Bronchial epithelial cell (primary cell): ENCODE results near the gene TMIGD1. TPM values are rescaled to one million over a fixed set of nuclear protein-coding genes. Genes with fewer than 3 reads are reported as not detected.

ENCODE experiments used
- DNase-seq: peaks from one replicate; pipeline ENCODE4 v3.0.0-alpha.2; 2010; ENCODE audit warnings: low read depth
- FAIRE-seq: peaks from 2 replicates; lab custom pipeline; 2011; peaks lifted over from hg19 to GRCh38; lab: Jason Lieb, UNC
- H3K27me3 ChIP-seq: 2 replicates; pipeline ENCODE4 v1.5.1; 2011; ENCODE audit warnings: low read length; ENCODE audit not compliant: control insufficient read depth, insufficient read depth
- H3K36me3 ChIP-seq: 2 replicates; pipeline ENCODE4 v1.5.1; 2011; ENCODE audit warnings: low read length; ENCODE audit not compliant: control insufficient read depth, insufficient read depth
- H3K4me3 ChIP-seq: 2 replicates; pipeline ENCODE4 v1.5.1; 2011; ENCODE audit warnings: mild to moderate bottlenecking, low read depth, low read length, control low read depth
- total RNA-seq: library from RNA; depleted of rRNA; stranded (reverse); fragments of >200 nt; gene quantifications from 2 replicates; pipeline ENCODE4 v1.2.1, GENCODE V29; 2014
- TF ChIP-seq, protein P1 (sequence below): IDR thresholded peaks from 2 replicates; pipeline ENCODE4 v1.5.1; 2011; ENCODE audit warnings: mild to moderate bottlenecking, moderate library complexity, low read length, control low read depth, inconsistent platforms; ENCODE audit not compliant: insufficient read depth, severe bottlenecking

TMIGD1 gene
- total RNA-seq, 1 donor from 2014 or later: not detected

DNA sequence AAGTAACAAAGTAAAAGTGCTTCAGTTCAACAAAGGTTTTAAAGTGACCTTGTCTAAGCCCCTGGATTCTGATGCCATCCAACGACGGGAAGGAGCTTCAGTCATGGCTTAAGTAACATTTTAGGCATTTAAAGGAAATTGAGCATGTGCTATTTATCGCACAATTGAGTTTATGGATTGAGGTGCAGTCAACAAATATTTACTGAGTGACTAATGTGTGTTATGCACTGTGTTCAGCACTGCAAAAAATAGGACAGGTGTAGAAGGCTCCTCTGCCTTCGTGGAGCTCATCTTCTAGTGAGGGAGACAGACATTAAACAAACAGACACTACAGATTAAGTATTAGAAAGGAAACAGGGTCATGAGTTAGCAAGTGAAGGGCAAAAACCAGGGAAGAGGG, 12.5 kb downstream of the TMIGD1 start:
- FAIRE-seq (no peak), DNase-seq (peak; percentile 62)
- H3K27me3 ChIP-seq: no peaks in the 10 kb centered on the region
- no peaks in the 10 kb centered on the region for H3K36me3 ChIP-seq
- no peak overlapping the region for H3K4me3 ChIP-seq
- TF ChIP-seq, protein P1, sequence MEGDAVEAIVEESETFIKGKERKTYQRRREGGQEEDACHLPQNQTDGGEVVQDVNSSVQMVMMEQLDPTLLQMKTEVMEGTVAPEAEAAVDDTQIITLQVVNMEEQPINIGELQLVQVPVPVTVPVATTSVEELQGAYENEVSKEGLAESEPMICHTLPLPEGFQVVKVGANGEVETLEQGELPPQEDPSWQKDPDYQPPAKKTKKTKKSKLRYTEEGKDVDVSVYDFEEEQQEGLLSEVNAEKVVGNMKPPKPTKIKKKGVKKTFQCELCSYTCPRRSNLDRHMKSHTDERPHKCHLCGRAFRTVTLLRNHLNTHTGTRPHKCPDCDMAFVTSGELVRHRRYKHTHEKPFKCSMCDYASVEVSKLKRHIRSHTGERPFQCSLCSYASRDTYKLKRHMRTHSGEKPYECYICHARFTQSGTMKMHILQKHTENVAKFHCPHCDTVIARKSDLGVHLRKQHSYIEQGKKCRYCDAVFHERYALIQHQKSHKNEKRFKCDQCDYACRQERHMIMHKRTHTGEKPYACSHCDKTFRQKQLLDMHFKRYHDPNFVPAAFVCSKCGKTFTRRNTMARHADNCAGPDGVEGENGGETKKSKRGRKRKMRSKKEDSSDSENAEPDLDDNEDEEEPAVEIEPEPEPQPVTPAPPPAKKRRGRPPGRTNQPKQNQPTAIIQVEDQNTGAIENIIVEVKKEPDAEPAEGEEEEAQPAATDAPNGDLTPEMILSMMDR: no peak

- no peak for DNase-seq
- no peak for FAIRE-seq
- H3K4me3 ChIP-seq: no peak overlapping the region
- TF ChIP-seq, protein P1: no peak
- no peaks in the 10 kb centered on the region for H3K36me3 ChIP-seq
- no peaks in the 10 kb centered on the region for H3K27me3 ChIP-seq
Observed at GRCh38 chr17:30318155-30318554, 15.7 kb downstream of the TMIGD1 start.

DNA sequence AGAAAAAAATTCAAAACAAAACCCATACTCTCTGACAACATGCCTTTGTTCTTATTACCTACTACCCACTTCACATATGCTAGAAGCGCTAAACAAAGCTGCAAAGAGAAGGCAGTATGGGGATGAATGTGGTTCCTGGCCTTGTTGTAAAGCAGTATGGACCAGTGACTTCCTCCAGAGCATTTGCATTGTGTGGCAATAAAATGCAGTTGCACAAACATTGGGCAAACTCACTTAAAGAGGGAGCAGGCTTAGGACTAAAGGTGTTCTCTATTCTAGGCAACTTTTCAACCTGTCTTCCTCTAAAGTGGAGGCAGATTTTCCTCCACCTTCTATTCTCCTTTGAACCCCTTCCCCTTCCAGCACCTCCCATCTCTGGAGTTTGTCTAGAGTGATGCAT, 17.1 kb downstream of the TMIGD1 start:
- H3K4me3 ChIP-seq: no peak overlapping the region
- TF ChIP-seq, protein P1: no peak
- no peaks in the 10 kb centered on the region for H3K36me3 ChIP-seq
- FAIRE-seq (no peak), DNase-seq (no peak)
- no peaks in the 10 kb centered on the region for H3K27me3 ChIP-seq

- H3K27me3 ChIP-seq: no peaks in the 10 kb centered on the region
- DNase-seq: no peak
- no peak overlapping the region for H3K4me3 ChIP-seq
- FAIRE-seq: no peak
- no peaks in the 10 kb centered on the region for H3K36me3 ChIP-seq
- TF ChIP-seq, protein P1: no peak
Observed at GRCh38 chr17:30315106-30315505, 18.8 kb downstream of the TMIGD1 start.

DNA sequence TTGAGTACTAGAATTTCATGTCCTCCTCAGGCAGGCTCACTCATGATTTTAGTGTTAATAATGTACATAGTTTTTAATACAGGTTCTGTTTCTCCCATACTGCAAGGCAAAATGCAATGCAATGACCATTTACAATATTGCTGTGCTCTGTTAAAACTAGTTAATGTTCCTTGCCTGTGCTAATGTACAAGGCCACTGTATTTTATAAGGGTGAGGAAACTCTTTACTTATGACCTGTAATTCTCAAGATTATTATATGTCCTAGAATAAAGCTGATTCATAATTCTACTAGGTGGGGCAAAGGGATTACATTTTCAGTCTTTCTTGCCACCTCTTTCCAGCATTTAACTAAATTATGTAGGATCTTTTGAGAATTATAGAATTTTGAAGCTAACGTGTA, 19.4 kb downstream of the TMIGD1 start:
- Histone ChIP-seq H3K27me3 (no peaks in the 10 kb centered on the region), H3K4me3 (no peak overlapping the region), H3K36me3 (no peaks in the 10 kb centered on the region)
- FAIRE-seq: no peak
- TF ChIP-seq, protein P1: no peak
- no peak for DNase-seq

DNA sequence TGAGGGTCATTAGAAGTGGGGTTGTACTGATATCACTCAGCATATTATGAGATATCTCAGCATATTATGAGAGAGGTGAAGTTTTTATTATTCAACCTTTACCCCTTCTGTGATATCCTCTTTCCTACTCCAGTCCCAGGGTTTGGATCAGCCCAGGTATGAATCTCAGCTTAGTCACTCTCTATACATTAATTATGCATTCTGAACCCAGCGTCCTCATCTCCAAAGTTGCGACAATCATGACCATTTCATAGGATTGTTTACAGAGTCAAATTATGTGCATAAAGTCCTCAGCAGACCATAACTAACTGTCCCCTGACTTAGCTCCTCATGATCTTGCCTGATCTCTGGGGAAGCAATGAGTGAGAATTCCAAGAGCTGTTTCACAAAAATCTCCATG, 21.6 kb downstream of the TMIGD1 start:
- TF ChIP-seq, protein P1: no peak
- DNase-seq (peak; percentile 55), FAIRE-seq (no peak)

More for the DNA sequence above, 21.6 kb downstream of the TMIGD1 start:
- no peak overlapping the region for H3K4me3 ChIP-seq
- no peaks in the 10 kb centered on the region for H3K27me3 ChIP-seq
- no peaks in the 10 kb centered on the region for H3K36me3 ChIP-seq
